Small intestine (tissue), 7 donors: ENCODE measurements around the gene MLKL. TPM values are rescaled to one million over a fixed set of nuclear protein-coding genes. Genes with fewer than 3 reads are reported as not detected.

Experiments used
- DNase-seq, 2 donors: peaks; one replicate each; pipeline versions ENCODE4 v3.0.0 to v3.0.0-alpha.2; 2013
- FAIRE-seq: peaks from 2 replicates; lab custom pipeline; 2012; peaks lifted over from hg19 to GRCh38; lab: Jason Lieb, UNC
- H3K27ac ChIP-seq, 3 donors: one replicate each; pipeline ENCODE4 v1.5.1; 2013; ENCODE audit warnings: low read length in 2 of 3, mild to moderate bottlenecking in 2 of 3, control low read depth in 1 of 3, inconsistent platforms in 1 of 3, low read depth in 1 of 3, moderate library complexity in 1 of 3
- H3K27me3 ChIP-seq, 3 donors: one replicate each; pipeline ENCODE4 v1.6.1; 2013; ENCODE audit warnings: low read length in 3 of 3, inconsistent platforms in 1 of 3; ENCODE audit not compliant: control insufficient read depth in 3 of 3, insufficient read depth in 3 of 3
- H3K36me3 ChIP-seq, 3 donors: one replicate each; pipeline ENCODE4 v1.6.1; 2013; ENCODE audit warnings: low read length in 3 of 3, inconsistent platforms in 1 of 3, low read depth in 1 of 3, mild to moderate bottlenecking in 1 of 3, moderate library complexity in 1 of 3; ENCODE audit not compliant: control insufficient read depth in 3 of 3, insufficient read depth in 2 of 3
- H3K4me1 ChIP-seq, 3 donors: one replicate each; pipeline ENCODE4 v1.6.1; 2013; ENCODE audit warnings: low read length in 2 of 3, inconsistent platforms in 1 of 3, low read depth in 1 of 3, mild to moderate bottlenecking in 1 of 3, moderate library complexity in 1 of 3; ENCODE audit not compliant: control insufficient read depth in 3 of 3, insufficient read depth in 2 of 3
- H3K4me3 ChIP-seq, 3 donors: one replicate each; pipeline ENCODE4 v1.5.1; 2013; ENCODE audit warnings: low read length in 3 of 3, control low read depth in 1 of 3, inconsistent platforms in 1 of 3, low read depth in 1 of 3, mild to moderate bottlenecking in 1 of 3, moderate library complexity in 1 of 3
- H3K9me3 ChIP-seq, 2 donors: one replicate each; pipeline ENCODE4 v1.6.1; 2013; ENCODE audit warnings: low read depth in 1 of 2, low read length in 1 of 2; ENCODE audit not compliant: control insufficient read depth in 2 of 2, insufficient read depth in 1 of 2
- WGBS, 3 donors: extraction: QIAGEN DNeasy Blood & Tissue Kit; methylation state at CpG; one replicate each; pipeline ENCODE4 v1.1.7; 2013; 5-methylcytosine and 5-hydroxymethylcytosine counted together
- polyA plus RNA-seq, 4 donors: library from polyadenylated mRNA; stranded (reverse) in 3 of 4; unstranded in 1 of 4; fragments of 200-250 nt in 3 of 4; fragments of 120-200 nt in 1 of 4; gene quantifications; one replicate each; pipeline versions ENCODE4 v1.2.1 to v1.2.3, GENCODE V29; 2013
- donor health status: healthy with polysubstance abuse.
- donor health status: control.
- donor health status: control.
- donor health status: Bipolar disorder and iron deficiency.
- donor health status: healthy.

The MLKL gene
- polyA plus RNA-seq, 4 donors, result 6.5 to 18.9 (median 10.2) TPM

DNA sequence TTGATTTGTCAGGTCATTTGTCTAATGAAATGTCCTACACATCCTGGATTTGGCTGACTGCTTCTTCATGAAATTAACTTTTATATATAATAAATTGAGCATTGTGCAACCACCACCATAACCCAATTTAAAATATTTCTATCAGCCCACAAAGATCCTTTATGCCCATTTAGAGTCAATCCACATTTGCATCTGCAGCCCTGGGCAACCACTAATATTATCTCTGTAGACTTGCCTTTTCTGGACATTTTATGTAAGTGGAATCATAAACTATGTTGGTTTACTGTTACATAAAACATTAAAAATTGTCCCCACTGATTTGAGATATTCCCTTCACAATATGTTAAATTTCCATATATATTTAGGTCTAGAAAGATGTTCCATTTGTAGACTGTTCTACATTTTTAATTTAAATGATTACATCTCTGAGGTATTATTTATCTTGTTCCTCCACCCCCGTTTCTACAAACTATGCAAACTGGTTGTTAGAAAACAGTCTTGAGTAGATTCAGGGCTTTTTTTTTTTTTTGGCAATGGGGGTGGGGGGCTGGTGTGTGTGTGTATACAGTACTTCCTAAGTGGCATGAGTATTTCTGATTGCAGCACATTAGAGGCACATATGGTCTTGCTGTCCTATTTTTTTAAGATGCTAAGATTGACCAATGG, 50.7 kb downstream of the MLKL start:
- FAIRE-seq, result no peak
- WGBS, 3 donors, result 53 to 76% (median 62%) methylated on average over 1 of the region's 1 CpG
- DNase-seq, result no peak
- peaks cover 9 to 49% (median 14%) of the 10 kb centered on the region in 3 donors for H3K36me3 ChIP-seq
- H3K27ac ChIP-seq, result no peak overlapping the region
- no peaks in the 10 kb centered on the region for H3K9me3 ChIP-seq
- no peak overlapping the region for H3K4me3 ChIP-seq
- H3K4me1 ChIP-seq, result no peaks in the 10 kb centered on the region
- H3K27me3 ChIP-seq, result no peaks in the 10 kb centered on the region

DNA sequence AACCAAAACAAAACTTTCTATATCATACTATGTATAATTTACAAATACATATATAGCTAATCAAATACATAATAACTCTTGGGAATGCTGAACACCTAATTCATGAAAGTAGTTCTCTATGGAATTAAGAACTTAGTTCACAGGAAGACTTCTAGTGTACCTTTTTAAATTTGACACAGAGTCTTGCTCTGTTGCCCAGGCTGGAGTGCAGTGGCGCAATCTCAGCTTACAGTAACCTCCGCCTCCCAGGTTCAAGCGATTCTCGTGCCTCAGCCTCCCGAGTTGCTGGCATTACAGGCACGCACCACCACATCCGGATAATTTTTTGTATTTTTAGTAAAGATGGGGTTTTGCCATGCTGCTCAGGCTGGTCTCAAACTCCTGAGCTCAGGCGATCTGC, 58.7 kb downstream of the MLKL start:
- peaks cover 10 to 46% (median 11%) of the 10 kb centered on the region in 3 donors for H3K36me3 ChIP-seq
- FAIRE-seq, result no peak

DNA sequence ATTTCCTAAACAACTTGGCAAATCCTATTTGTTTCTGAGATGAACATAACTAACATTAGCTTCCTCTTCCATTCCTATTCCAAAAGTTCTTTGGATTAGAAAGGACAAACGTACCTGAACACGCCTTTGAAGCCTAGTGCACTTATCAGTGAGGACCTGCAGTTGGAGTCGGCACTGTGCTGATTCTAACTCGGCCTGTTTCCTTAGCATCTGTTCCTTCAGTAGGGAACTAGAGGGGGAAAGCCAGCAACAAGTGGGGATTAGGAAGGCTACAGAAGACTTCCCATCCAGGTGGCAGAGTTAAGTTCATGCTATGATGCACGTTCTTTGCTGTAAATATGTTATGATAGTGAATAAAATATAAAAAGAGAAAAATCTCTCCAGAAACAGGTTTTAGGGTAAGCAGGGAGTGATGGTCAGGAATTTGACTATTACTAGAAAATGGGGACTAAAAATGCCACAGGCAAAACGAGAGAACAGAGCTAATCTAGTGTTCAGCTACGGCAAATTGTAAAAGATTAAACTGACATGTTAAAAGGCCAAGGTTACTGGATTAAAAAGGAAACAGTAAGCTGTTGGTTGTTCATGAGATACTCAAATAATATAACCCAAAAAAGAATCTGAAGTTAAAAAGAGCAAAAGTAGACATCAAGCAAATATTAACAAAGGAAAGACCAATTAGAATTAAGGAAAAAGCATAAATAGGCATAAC, 62.8 kb downstream of the MLKL start:
- Histone ChIP-seq H3K4me3 (no peak overlapping the region), H3K4me1 (peaks cover 0 to 5% (median 0%) of the 10 kb centered on the region in 3 donors), H3K27me3 (no peaks in the 10 kb centered on the region), H3K27ac (no peak overlapping the region), H3K9me3 (no peaks in the 10 kb centered on the region), H3K36me3 (peaks cover 2 to 48% (median 4%) of the 10 kb centered on the region in 3 donors)
- whole genome bisulfite sequencing, 3 donors, result 68 to 82% (median 74%) methylated on average over 7 of the region's 7 CpGs
- no peak for DNase-seq
- FAIRE-seq, result no peak

More for the DNA sequence above, 58.7 kb downstream of the MLKL start:
- Histone ChIP-seq H3K27ac (no peak overlapping the region), H3K9me3 (no peaks in the 10 kb centered on the region), H3K4me1 (no peaks in the 10 kb centered on the region), H3K27me3 (no peaks in the 10 kb centered on the region), H3K4me3 (no peak overlapping the region)
- DNase-seq, result no peak
- WGBS, 3 donors, result 95 to 98% (median 97%) methylated on average over 8 of the region's 8 CpGs

DNA sequence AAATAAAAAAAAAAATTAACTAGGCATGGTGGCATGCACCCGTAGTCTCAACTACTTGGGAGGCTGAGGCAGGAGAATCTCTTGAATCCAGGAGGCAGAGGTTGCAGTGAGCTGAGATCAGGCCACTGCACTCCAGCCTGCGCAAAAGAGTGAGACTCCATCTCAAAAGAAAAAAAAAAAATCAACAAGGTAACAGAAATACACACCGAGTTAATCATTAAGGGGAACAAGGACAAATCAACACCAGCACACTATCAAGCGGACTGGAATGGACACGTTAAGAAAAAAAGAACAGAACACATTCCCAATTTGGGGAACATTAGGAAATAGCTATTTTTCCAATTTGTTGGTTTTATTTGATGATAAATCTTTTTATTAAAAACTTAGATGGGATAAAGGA, 65.4 kb downstream of the MLKL start:
- no peak overlapping the region for H3K4me3 ChIP-seq
- H3K9me3 ChIP-seq, result no peaks in the 10 kb centered on the region
- DNase-seq (peak in 1 of 2 donors; percentile 34), FAIRE-seq (no peak)
- no peak overlapping the region for H3K27ac ChIP-seq
- no peaks in the 10 kb centered on the region for H3K27me3 ChIP-seq
- peaks cover 0 to 5% (median 0%) of the 10 kb centered on the region in 3 donors for H3K4me1 ChIP-seq
- peaks cover 7 to 55% (median 11%) of the 10 kb centered on the region in 3 donors for H3K36me3 ChIP-seq
- 42 to 60% (median 52%) methylated on average over 5 of the region's 5 CpGs for WGBS, 3 donors

DNA sequence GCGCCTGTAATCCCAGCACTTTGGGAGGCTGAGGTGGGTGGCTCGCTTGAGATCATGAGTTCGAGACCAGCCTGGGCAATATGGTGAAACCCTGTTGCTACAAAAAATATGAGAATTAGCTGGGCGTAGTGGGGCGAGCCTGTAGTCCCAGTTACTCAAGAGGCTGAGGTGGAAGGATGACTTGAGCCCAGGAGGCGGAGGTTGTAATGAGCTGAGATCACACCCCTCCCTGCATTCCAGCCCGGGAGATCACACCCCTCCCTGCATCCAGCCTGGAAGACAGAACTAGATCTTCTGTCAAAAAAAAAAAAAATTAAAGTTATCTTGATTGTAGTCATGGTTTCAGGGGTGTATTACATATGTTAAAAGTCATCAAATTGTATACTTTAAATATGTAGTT, 67.0 kb downstream of the MLKL start:
- WGBS, 3 donors, result 85 to 88% (median 86%) methylated on average over 7 of the region's 7 CpGs
- no peak for DNase-seq
- FAIRE-seq, result no peak
- no peak overlapping the region for H3K4me3 ChIP-seq
- H3K4me1 ChIP-seq, result peaks cover 0 to 5% (median 0%) of the 10 kb centered on the region in 3 donors
- no peaks in the 10 kb centered on the region for H3K27me3 ChIP-seq
- no peak overlapping the region for H3K27ac ChIP-seq
- H3K36me3 ChIP-seq, result peaks cover 11 to 62% (median 16%) of the 10 kb centered on the region in 3 donors
- no peaks in the 10 kb centered on the region for H3K9me3 ChIP-seq

DNA sequence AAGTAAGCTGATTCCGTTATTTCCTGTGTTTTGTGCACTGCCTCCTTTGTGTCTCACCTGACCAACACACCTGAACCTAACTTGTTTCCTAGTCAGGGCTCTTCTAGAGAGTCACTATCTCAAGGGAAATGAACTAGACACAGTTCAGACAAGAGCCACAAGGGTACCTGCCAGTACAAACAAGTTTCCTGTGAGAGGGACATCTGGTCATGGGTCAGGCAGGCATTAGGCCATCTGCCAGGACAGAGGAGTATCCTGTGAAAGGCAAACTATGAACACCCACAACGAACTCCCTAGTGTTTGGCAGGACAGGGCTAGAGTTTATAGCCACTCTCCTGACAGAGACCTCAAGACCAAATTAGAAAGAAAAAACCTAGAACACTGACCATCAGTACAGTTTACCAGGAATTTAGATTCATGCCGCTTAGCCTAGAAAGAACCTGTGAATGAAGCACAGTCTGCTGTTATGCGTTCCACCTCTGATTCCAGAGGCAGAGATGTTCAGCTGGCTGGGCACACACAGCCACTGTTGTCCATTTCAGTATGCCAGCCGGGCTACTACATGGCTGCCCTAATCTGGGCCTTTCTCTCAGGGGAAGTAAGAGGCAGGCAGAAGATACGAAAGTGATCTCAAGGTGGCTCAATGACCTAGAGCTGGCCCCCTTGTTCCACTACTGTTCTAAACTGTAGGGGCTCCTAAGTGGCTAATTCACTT, 73.0 kb downstream of the MLKL start:
- no peak for FAIRE-seq
- Histone ChIP-seq H3K36me3 (peaks cover 23 to 62% (median 33%) of the 10 kb centered on the region in 3 donors), H3K27ac (no peak overlapping the region)

DNA sequence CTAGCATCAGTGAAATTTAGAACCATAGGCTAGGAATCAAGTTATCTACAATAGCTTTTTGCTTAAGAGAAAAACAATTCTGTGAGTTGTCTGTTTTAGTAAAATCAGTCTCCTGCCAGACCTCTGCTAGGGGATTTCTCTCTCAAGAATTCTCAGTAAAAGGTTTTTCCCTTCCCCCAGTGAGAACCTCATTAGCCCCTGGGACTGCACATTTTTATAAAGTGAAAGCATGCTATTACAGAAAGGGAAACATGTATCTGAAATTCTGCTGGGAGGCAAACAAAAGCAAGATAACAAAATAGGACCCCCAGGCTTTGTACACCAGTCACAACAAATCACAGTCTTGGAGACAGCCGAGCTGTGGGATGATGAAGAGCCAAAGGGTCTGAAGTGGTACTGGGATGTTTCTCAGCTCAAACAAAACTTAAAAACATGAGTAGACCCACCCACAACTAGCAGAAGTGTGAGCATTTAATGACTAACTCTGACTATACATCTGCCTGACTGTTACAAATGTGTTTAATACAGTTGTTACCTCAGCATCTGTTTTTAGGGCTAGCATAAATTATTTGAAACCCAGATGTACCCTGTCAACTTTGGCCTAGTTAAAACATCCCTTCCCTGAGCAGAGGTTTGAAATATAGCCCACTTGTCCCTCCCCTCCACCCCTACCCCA, 73.8 kb downstream of the MLKL start:
- H3K4me1 ChIP-seq, result no peaks in the 10 kb centered on the region
- no peaks in the 10 kb centered on the region for H3K9me3 ChIP-seq
- no peak for FAIRE-seq
- DNase-seq, result no peak
- 0 to 44% (median 6%) methylated on average over 1 of the region's 1 CpG for WGBS, 3 donors
- peaks cover 23 to 59% (median 29%) of the 10 kb centered on the region in 3 donors for H3K36me3 ChIP-seq
- no peak overlapping the region for H3K27ac ChIP-seq
- no peaks in the 10 kb centered on the region for H3K27me3 ChIP-seq
- H3K4me3 ChIP-seq, result no peak overlapping the region

More for the DNA sequence above, 73.0 kb downstream of the MLKL start:
- Histone ChIP-seq H3K27me3 (no peaks in the 10 kb centered on the region), H3K4me1 (no peaks in the 10 kb centered on the region), H3K4me3 (no peak overlapping the region), H3K9me3 (no peaks in the 10 kb centered on the region)
- 80 to 84% (median 82%) methylated on average over 6 of the region's 6 CpGs for WGBS, 3 donors
- DNase-seq, result no peak
